Activated CD4-positive, CD25-positive, alpha-beta regulatory T cell treated with anti-CD3 and anti-CD28 coated beads, Interleukin-2, amount 50 U/mL, for 72 hours (primary cell): Measurements from ENCODE around the gene RASA4.
"Not testable (repeated sequence)": the region's sequence is repeated elsewhere in the genome, so short reads cannot be mapped to it uniquely, and the experiment has no call there.

Experiments
- DNase-seq: peaks from one replicate; pipeline ENCODE4 v3.0.0; 2021

Gene RASA4

DNA sequence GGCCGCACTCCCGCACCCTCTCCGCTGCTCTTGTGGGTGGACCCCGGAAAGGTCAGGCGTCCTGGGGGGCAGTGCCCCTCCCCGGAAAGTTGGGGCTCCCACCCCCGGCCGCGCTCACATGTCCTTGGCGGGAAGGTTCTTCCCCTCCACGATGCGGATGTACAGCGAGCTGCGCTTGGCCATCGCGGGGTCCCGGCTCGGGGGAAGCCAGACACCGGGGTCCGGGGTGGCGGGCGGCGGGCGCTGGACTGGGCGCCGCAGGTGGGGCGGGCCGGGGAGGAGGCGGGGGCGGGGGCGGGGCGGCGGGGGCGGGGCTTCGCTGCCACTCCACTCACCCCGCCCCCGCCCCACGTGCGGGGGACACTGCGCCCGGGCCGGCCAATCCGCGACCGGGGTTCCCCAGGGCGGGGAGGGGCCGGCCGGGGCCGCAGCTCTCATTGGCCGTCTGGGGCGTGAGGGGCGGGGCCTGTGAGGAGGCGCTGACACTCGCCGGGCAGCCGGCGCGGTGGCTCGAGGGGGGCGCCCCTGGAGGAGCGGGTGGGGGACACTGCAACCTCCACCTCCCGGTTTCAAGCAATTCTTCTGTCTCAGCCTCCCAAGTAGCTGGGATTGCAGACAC, at the start of gene RASA4:
Gene RASA4 (minus strand): TSS at position 250 of the 619 bp plus-strand sequence. CDS start 67 bp downstream, at position 183.
- peak; percentile 57 for DNase-seq

DNA sequence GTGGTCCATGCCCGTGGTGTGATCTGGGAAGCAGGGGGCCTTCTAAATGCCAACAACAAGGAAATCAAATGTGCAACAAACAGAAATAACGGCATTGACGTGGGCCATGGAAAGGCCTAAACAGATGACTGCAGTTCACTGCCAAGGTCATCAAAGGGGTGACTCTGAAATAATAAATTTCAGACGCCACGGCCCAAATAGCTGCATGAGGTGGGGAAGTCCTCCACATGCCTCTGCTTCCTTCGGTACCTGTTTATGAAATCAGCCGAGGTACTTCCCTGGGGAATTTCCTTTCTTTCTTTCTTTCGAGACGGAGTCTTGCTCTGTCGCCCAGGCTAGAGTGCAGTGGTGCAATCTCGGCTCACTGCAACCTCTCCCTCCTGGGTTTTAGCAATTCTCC, 48.2 kb upstream of the RASA4 start:
- not testable (repeated sequence) for DNase-seq

DNA sequence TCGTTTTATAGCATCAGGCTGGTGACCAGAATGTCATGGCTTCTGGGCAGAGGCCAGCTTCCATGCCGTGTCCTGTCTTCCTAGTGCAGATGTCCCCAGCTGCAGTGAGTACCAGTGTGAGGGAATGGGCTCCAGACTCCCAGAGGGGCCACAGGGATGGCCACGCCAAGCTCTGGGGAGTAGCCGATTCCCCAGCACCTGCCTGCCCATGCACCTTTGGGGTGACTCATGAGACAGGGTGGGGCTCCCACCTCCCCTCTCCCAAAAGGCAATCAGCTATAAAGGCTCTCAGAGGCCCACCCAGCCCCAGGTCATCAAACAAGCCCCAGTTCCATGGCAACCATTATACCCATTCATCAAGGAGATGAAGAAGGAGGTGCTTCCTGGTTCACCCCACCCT, 33.4 kb upstream of the RASA4 start, which contains the start of gene SPDYE2B:
Gene SPDYE2B (plus strand): TSS at position 396 of the 400 bp plus-strand sequence. CDS start 2,030 bp downstream, outside the sequence.
- DNase-seq, result not testable (repeated sequence)

DNA sequence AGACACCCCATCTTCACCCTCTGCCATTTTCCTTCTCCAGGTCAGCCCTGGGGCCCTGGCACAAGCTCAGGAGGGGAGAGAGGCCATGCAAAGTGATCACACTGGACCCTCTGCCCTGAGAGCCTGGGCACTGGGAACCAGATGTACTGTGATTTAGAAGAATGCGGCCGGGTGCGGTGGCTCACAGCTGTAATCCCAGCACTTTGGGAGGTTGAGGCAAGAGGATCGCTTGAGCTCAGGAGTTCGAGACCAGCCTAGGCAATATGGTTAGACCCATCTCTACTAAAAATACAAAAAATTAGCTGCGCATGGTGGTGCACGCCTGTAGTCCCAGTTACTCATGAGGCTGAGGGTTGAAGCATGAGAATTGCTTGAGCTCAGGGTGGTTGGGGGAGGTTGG, 31.3 kb upstream of the RASA4 start:
- not testable (repeated sequence) for DNase-seq

DNA sequence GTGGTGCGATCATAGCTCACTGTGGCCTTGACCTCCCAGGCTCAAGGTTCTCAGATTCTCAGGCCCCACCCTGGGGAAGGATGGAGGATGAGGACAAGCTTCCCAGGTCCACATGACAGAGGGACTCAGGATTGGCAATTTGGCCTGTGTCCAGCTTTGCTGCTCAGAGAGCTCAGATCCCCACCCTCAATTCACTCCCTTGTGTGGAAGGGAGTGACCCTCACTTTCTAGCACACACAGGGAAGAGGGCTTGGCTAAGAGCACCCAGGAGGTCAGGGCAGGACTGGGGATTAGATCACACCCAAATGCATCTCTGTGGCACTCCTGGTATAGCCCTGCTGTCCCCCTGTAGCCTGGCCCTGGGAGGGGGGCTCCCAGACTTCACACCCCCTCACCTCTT, 26.8 kb upstream of the RASA4 start:
- not testable (repeated sequence) for DNase-seq

DNA sequence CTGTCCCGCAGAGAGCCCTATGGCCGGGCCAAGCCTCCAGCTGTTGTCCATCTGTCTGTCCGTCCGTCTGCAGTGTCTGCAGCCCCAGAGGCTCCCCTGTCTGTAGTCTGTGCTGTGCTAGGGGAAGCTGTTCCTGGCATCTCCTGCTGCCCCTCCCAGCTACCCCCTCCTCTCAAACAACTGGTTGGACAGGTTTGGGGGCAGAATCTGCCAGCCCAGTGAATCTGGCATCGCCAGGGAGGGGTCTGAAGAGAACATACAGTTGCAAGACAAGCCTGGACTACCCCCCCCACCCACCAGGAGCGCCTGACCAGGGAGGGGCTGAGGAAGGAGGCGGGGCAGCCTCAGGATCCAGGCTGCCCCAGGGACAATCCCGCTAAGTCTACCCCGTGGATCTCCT, 26.1 kb upstream of the RASA4 start, which contains the start of gene UPK3BL1:
Gene UPK3BL1 (minus strand): TSS at position 101 of the 400 bp plus-strand sequence. CDS start 50 bp downstream, at position 51.
- DNase-seq, result not testable (repeated sequence)

DNA sequence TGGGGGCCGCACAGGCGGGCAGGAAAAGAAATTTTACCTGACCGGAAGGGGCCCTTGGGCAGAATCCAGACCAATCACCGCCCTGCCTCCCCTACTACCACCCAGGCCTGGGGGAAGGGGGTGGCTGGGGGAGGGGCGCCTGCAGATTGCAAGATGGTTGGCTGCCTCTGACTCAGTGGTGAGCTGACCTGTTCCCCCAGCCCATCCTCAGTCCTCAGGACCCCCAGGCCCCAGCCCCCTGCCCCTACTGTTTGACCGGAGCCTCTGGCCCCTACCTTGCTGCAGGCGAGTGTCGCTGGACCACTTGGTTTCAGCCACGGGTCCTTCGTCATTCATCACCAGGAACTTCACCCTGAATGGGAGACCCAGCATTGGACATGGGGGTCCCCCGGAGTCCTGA, 22.3 kb upstream of the RASA4 start:
- not testable (repeated sequence) for DNase-seq

DNA sequence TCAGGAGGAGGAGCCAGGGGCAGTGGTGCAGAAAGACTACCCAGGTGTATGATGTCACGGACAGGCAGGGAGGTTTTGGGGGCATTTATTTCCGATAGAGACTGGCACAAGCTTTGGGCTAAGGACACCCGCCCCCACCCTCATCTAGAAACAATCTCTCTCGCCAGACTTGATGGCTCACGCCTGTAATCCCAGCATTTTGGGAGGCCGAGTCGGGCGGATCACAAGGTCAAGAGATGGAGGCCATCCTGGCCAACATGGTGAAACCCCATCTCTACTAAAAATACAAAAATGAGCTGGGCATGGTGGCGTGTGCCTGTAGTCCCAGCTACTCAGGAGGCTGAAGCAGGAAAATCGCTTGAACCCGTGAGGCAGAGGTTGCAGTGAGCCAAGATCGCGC, 20.4 kb upstream of the RASA4 start:
- DNase-seq, result not testable (repeated sequence)

DNA sequence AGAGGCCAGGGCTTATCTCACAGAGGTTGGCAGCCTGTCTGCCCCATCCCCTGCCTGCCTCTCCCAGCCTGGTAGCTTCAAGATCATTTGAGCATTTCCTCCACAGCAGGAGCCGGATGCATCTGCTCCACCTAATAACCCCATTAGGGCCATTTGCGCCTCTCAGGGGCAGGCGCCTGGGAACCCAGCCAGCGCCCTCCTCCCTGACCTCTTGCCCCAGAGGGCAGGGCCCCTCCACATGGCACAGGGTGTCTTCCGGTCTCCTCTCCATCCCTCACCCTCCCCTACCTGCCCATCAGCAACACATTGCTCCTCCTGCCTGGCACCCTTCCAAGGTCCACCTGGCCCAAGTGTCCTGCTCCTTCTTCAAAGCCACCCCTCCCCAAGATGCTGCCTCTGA, 18.8 kb upstream of the RASA4 start:
- not testable (repeated sequence) for DNase-seq

DNA sequence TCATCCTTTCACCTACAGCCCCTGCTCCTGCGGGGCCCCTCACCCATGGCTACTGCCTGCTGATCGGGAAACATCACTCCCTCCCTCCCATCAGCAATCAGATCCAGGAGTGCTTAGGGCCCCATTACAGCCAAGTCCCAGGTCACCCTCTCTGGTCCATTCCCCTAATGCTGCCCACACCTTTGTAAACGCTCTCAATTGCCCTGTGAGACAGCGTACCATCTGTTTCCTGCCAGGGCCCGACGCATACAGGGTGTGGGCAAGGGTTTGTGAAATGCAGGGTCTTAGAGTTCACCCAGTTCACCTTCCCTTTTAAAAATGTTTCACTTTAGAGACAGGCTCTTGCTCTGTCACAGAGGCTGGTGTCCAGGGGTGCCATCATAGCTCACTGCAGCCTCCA, 17.7 kb upstream of the RASA4 start:
- not testable (repeated sequence) for DNase-seq

DNA sequence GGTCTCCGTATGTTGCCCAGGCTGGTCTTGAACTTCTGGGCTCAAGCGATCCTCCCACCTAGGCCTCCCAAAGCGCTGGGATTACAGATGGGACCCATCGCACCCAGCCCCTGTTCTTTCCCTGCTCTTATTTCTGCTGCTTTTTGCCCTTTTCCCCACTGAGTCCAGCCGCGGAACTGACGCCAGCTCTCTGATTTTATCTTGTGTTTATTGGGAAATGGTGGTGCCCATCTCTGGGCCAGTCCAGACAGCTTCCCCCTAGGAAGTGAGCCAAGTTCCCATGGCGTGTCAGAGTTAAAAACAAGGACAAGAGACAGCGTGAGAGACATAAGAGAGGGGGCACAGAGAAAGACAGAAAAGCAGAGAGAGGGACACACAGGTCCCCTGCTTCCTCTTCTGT, 14.1 kb upstream of the RASA4 start:
- DNase-seq, result not testable (repeated sequence)

DNA sequence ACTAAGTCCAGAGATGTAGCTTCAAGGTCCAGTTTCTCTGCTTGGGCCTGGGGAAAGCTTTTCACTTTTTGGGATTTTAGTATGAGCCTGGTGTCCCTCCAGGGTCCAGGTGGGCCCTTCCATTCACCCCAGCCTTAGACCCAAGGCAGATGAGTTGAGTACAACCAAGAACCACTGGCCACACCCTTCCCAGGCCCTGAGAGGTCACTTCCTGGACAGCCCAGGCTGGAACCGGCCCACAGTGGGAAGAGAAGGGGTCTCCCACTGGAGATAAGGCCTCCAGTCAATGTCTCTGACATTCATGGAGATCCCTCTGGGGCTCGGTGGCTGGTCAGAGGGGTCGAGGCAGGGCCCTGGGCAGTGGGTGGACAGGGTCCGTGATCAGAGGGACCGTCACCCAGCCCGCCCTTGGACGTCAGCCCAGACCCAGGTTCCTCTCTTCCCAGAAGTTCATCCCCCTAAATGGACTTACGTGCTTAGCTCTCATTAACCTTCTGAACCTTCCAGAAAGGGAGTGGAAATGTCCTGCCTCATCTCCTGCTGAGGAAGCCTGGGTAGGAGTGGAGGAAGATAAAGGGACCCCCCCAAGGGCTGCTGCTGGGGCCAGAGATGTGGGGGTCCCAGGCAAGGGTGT, 10.8 kb upstream of the RASA4 start:
- not testable (repeated sequence) for DNase-seq

DNA sequence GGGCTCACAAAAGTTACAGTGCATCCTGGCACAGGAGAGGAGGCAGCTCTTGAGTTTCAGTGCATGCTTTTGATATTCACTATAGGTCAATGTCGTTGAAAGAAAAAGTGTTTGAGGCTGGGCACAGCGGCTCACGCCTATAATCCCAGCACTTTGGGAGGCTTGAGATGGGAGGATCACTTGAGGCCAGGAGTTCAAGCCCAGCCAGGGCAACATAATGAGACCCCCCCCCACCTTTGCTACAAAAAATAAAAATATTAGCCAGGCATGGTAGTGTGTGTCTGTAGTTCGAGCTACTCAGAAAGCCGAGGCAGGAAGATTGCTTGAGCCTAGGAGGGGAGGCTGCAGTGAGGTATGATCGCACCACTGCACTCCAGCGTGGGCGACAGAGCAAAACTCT, 1.6 kb upstream of the RASA4 start:
- not testable (repeated sequence) for DNase-seq

DNA sequence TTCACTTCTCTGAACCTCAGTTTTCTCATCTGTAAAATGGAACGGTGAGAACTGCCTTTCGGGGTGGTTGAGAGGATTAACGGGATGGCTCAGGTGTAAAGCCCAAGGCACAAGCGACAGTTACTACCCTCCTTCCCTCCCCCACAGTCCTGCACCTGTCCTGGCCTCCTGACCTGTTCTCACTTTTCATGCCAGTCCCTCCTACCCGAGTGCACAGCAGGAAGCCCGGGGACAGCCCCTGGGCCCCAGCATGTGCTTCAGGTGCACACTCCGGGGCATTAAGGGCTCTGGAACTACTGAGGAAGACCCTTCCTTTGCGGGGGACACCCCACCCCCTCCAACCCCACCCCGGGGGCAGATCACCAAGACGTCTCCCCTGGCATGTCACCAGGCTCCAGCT, 626 bp downstream of the RASA4 start:
- not testable (repeated sequence) for DNase-seq

DNA sequence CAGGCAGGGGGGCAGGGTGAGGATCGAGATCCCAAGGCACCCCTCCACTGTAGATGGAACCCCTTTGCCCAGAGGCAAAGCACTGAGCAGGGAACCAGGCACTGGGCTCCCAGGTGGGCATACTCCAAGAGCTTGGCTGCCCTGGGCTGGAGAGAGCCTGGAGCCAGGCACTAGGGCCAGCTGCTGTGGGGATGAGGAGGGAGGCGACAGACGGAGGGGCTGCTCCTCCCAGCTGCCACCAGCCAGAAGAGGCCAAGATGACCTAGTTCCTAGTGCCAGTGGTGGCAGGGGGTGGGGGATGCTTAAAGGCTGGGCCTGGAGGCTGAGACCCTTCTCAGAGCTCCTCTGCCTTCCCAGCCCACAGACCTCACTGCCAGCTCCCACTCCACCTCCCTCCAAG, 1.7 kb downstream of the RASA4 start:
- not testable (repeated sequence) for DNase-seq

DNA sequence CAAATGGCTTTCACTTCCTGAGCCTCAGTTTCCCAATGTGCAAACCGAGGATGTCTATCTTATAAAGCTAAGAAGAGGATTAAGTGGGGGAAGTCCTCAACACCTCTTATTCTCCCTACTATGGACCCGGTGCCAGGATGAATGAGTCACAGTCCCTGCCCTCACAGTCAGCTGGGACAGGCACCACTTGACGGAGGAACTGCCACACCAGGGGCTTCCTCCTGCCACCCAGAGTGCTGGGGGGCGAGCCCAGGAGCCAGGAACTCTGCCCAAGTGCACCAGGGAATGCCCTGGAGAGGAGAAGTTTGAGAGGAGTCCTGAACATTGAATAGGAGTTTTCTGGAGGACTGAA, 2.2 kb downstream of the RASA4 start:
- DNase-seq, result not testable (repeated sequence)

DNA sequence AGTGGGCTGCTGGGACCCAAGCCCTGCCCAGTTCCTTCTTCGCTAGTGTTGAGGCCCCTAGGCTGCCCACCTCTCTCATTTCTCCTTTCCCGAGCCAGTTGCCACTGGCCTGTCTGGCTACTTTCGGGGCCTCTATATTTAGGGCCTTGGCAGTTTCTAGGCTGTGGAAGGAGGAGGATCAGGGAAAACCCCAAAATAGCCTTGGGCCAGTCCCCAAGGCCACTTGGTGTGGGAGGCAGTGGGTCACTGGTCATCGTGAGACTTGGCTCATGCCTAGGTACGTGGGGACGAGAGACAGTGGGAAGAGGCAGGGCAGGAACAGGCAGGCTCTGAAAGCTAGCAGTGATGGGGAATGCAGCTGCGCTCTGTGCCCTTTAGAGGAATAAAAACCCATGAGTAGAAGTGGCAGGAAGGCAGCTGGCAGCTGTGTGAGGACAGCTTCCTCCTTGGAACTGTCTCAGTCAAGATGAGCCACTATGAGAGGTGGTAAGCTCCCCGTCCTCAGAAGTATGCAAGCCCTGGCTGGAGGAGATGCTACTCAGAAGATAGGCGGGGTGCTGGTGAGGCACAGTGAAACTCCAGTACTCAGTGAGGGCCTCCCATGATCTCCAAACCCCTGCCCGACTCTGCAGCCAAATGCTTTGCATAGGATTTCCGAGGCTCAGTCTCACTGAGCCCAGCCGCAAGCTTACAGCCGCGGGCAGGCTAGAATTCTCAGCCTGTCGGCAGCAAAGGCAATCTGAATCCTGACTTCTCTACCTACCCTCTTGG, 2.8 kb downstream of the RASA4 start:
- not testable (repeated sequence) for DNase-seq

DNA sequence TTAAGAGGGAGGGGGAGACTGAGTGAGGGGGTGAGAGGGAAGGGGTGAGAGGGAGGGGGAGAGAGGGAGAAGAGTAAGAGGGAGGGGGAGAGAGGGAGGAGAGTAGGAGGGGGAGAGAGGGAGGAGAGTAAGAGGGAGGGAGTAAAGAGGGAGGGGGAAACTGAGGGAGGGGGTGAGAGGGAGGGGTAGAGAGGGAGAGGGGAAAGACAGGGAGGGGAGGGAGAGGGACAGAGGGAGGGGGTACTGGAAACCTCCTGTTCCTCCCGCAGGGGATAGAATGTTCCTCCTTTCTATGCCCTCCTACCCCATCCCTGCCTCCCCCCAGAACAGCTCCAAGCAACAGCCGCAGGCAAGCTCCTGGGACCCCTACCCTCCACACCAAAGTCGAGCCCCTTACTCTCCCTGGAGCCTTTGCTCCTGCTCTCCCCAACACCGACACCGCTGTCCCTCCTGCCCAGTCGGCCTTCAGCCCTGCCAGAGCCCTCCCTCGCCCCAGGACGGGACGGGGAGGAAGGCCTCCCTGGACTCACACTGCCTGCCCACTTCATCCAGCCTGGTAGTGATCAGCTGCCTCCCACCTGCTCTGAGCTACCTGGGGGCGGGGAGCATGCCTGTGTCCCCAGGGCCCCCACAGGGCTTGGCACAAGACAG, 4.8 kb downstream of the RASA4 start:
- not testable (repeated sequence) for DNase-seq

DNA sequence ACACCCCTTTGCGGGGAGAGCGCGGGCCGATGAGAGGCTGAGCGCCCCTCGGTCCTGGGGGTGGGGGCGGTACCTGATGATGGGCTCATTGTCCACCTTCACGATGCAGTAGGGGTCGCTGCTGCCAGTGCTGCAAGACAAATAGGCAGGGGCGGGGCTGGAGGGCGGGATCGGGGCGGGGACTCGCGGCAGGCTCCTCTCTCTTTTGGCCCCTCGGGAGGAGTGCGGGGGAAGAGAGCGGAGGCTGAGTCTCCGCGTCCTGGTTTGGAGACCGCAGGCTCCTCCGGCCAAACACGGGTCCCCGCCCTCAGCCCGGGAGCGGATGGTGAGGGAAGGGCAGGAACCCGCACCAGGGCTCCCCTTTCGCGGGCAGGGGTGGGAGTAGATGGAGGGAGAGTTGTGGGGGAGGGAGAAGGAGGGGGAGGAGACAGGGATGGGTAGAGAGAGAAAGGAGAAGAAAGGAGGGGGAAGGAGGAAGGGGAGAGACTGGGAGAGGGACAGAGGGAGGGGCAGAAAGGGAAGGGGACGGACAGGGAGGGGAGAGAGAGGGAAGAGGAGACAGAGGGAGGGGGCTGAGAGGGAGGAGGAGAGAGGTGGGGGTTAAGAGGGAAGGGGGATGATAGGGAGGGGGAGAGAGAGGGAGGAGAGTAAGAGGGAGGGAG, 5.4 kb downstream of the RASA4 start:
- DNase-seq, result not testable (repeated sequence)

DNA sequence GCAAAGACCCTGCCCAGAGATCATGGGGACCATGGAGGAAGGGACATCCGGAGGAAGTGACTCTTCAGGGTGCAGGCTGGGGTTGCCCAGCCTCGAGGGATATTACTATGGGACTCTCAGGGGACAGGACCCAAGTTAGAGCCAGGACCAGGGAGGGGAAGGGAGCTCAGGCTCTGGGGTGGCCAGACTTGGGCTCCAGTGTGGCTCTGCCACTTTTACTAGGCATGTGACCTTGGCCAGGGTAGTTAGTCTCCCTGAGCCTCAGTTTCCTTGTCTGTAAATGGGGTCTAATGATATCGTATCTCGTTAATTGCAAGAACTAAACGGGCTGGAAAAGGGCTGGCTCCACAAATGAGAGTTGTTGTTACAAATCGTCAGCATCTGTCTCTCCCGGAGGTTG, 6.1 kb downstream of the RASA4 start:
- not testable (repeated sequence) for DNase-seq

DNA sequence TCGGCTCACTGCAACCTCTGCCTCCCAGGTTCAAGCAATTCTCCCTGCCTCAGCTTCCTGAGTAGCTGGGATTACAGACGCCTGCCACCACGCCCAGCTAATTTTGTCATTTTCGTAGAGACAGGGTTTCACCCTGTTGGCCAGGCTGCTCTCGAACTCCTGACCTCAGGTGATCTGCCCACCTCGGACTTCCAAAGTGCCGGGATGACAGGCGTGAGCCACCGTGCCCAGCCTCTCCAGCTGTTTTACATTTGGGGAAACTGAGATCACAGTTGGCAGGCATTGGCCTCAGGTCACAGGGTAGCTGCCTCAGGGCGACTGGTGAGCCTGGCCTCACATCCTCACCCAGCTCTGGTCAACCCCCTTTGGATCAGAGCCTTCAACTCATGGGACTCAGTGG, 6.8 kb downstream of the RASA4 start:
- DNase-seq, result not testable (repeated sequence)

DNA sequence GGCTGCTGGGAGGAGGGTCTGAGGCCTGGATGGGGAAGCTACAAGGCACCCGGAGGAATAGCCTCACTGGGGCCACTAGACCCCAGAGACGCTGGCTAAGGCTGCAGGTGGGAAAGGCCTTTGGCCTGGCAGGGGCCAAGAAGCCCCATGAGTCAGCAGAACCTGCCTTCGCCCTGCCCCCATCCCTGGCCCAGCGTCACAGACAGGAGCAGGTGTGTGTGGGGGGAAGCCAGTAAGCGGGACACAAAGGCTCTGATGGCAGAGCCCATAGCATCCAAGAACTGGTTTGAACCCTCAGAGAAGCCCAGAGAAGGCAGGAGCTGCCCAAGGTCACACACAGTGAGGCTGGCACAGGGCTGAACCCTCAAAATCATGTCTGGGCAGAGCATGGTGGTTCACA, 9.7 kb downstream of the RASA4 start:
- DNase-seq, result not testable (repeated sequence)
